NB4 (cell line): ENCODE measurements around the gene NDUFA7.

Source experiments
- CTCF ChIP-seq: IDR thresholded peaks from one replicate; pipeline ENCODE4 v1.5.1; 2012; ENCODE audit warnings: low read depth, low read length
- POLR2A ChIP-seq: IDR thresholded peaks from 2 replicates; pipeline ENCODE4 v1.6.1; 2011; ENCODE audit warnings: mild to moderate bottlenecking; ENCODE audit not compliant: insufficient read length; ENCODE audit errors: extremely low read depth

GRCh38 chr19:8325454-8325853 is 4.3 kb upstream of the NDUFA7 start:
- TF ChIP-seq CTCF (no peak), POLR2A (no peak)
